HG02763 (cell line): ENCODE data around the gene ZFYVE1.
A peak's percentile ranks its signal among the peaks of the same experiment; 100 is the strongest.
"Not testable (repeated sequence)": the region's sequence is repeated elsewhere in the genome, so short reads cannot be mapped to it uniquely, and the experiment has no call there.

Source experiments
- ATAC-seq: cut with Tn5 transposase; IDR thresholded peaks from one replicate; pipeline ENCODE4 v1.9.1; 2021; ENCODE audit warnings: mild to moderate bottlenecking, moderate library complexity; ENCODE audit not compliant: unreplicated experiment

ZFYVE1 gene

DNA sequence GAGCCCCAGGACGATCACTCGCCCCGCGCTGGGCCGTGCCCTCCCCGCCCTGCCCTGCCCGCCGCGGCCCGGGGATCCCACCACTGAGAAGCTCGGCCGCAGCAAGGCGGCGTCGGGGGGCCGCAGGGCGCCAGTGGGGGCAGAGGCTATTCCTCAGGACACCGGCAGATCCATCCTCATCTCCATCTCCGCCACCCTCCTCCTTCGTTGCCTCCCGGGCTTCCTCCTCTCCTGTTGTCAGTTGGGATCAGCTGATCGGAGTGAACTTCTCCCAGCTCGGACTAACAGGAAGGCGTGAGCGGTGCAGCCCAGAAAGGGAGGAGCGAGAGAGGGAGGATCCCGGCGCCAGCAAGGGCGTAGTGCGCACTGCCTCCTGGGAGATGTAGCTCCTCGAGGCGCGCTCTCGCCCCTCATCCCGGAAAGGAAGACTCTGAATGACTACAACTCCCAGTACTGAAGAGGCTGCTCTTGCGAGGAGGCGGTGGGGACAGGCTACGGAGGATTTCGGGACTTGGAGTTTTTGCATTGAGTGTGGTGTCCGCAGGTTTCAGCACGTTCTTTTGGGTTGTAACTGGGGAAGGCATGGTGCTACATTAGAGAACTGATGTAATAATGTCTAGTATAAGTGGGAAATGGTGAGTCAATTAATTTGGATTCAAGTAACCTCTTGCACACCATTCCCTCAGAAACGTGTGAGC lies at the start of gene ZFYVE1:
Gene ZFYVE1, minus strand, starts transcription at position 262 of the 698 bp plus-strand sequence. CDS start 2,598 bp downstream, outside the sequence.
- ATAC-seq, result peak; percentile 98

DNA sequence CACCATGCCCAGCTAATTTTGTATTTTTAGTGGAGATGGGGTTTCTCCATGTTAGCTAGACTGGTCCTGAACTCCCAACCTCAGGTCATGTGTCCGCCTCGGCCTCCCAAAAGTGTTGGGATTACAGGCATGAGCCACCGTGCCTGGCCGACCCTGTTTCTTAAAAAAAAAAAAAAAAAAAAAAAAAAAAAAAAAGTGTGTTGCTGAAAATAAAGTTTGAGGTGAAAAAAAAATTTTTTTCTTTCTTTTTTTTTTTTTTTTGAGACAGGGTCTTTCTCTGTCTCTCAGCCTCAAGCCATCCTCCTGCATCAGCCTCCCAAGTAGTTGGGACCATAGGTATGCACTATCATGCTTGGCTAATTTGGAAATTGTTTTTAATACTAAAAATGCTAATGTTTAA lies 42.7 kb upstream of the ZFYVE1 start:
- no peak for ATAC-seq

- ATAC-seq, result no peak
These were observed 32.2 kb upstream of the ZFYVE1 start for GRCh38 chr14:73058922-73059673.

DNA sequence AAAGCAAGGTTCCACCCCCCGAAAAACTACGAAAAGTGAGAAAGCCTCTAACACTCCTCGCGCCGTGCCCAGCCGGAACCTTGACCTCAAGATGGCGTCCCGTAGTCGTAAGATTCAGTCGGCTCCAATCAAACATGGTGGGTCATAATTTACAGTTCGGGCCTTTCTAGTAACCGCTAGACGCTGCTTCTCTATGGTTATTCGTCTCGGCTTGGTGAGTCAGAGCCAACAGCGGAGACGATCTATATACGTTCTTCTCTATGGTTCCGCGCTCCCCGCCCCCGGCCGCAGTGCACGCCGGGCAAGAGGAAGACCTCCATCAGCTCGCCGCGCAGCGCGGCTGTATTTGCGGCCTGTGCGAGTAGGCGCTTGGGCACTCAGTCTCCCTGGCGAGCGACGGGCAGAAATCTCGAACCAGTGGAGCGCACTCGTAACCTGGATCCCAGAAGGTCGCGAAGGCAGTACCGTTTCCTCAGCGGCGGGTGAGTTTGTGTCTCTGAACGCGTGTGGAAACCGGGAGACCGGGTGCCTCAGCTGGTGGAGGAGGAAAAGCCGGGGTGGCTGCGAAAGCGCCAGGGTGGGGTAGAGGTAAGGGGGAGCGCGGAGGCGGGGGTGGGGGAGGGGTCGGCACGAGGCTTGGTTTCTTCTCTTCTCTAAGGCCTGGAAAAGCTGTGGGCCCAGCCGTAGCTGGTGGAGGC lies 31.5 kb upstream of the ZFYVE1 start, which contains the start of gene RBM25:
Gene RBM25, plus strand, starts transcription at position 311 of the 698 bp plus-strand sequence. CDS start 13,108 bp downstream, outside the sequence.
- peak; percentile 98 for ATAC-seq

- no peak for ATAC-seq
These were observed 31.0 kb upstream of the ZFYVE1 start for GRCh38 chr14:73057944-73058223.

- no peak for ATAC-seq
These were observed 28.3 kb upstream of the ZFYVE1 start for GRCh38 chr14:73055251-73055650.

DNA sequence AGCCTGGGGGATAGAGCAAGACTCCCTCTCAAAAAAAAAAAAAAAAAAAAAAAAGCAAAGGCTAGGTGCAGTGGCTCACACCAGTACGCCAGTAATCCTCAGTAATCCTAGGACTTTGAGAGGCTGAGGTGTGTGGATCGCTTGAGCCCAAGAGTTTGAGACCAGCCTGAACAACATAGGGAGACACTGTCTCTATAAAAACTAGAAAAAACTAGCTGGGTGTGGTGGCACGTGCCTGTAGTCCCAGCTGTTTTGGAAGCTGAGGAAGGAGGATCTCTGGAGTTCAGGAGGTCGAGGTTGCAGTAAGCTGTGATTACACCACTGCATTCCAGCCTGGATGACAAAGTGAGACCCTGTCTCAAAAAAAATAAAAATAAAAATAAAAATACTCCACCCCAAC lies 22.5 kb upstream of the ZFYVE1 start:
- no peak for ATAC-seq

- no peak for ATAC-seq
These were observed 20.9 kb upstream of the ZFYVE1 start for GRCh38 chr14:73047808-73048207.

- ATAC-seq, result not testable (repeated sequence)
These were observed 10.0 kb upstream of the ZFYVE1 start for GRCh38 chr14:73036706-73037450.

- ATAC-seq, result no peak
These were observed 1.1 kb upstream of the ZFYVE1 start for GRCh38 chr14:73027984-73028383.

GRCh38 chr14:73027546-73027945 lies 640 bp upstream of the ZFYVE1 start:
- no peak for ATAC-seq

- ATAC-seq, result no peak
These were observed 562 bp downstream of the ZFYVE1 start for GRCh38 chr14:73026243-73026844.

DNA sequence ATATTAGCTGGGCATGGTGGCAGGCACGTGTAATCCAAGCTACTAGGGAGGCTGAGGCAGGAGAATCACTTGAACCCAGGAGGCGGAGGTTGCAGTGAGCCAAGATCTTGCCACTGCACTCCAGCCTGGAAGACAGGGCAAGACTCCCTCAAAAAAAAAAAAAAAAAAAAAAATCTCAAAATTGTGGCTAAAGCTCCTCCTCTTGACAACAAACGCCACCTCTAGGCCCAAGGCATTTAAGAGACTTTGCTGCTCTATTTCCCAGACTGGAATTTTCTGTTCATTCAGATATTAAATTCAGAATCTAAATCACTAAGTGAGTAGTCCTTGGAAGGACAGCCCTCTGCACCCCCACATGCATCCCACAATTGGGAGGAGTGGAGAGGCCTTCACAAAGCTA lies 1.4 kb downstream of the ZFYVE1 start:
- ATAC-seq, result no peak

GRCh38 chr14:73022051-73022450 lies 4.9 kb downstream of the ZFYVE1 start:
- ATAC-seq, result no peak

DNA sequence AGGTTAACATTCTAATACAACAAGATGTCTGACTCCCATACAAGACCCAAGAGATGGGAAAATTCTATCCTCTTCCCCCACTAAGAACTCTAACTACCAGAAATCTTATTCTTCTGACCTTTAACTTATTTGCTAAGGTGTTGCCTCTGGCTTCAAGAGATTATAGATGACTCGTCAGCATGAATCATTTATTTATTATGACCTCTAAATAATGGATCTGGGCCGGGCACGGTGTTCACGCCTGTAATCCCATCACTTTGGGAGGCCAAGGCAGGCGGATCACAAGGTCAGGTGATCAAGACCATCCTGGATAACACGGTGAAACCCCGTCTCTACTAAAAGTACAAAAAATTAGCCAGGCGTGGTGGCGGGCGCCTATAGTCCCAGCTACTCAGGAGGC lies 10.9 kb downstream of the ZFYVE1 start:
- not testable (repeated sequence) for ATAC-seq

GRCh38 chr14:73015552-73015951 lies 11.4 kb downstream of the ZFYVE1 start:
- not testable (repeated sequence) for ATAC-seq

GRCh38 chr14:73014105-73014504 lies 12.8 kb downstream of the ZFYVE1 start:
- no peak for ATAC-seq

- not testable (repeated sequence) for ATAC-seq
These were observed 15.7 kb downstream of the ZFYVE1 start for GRCh38 chr14:73011189-73011588.

GRCh38 chr14:73008501-73008900 lies 18.4 kb downstream of the ZFYVE1 start:
- no peak for ATAC-seq

- ATAC-seq, result no peak
These were observed 19.1 kb downstream of the ZFYVE1 start for GRCh38 chr14:73007835-73008234.

DNA sequence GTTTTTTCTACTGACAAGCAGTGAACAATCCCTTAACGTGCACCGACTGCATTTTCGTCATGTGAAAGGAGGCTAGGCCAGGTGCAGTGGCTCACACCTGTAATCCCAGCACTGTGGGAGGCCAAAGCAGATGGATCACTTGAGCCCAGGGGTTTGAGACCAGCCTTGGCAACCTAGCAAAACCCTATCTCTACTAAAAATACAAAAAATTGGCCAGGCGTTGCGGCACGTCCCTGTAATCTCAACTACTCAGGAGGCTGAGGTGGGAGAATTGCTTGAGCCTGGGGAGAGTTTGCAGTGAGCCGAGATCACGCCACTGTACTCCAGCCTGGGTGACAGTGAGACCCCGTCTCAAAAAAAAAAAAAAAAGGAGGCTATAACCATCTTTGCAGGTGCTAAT lies 22.3 kb downstream of the ZFYVE1 start:
- ATAC-seq, result not testable (repeated sequence)
